Caco-2 (cell line): ENCODE results near the gene DIAPH1. TPM values are rescaled to one million over a fixed set of nuclear protein-coding genes. Genes with fewer than 3 reads are reported as not detected.

Source experiments
- BruUV-seq: library from RNA; stranded (reverse); fragments of 400-500 nt; replicated peaks from 2 replicates; lab custom pipeline; 2021; lab: Mats Ljungman, UMichigan
- CTCF ChIA-PET: fragments of 300-600 bp; sonication (Branson Sonifier 250); formaldehyde crosslinking; loops from one replicate; lab custom pipeline; 2022; ENCODE audit warnings: antibody characterized with exemption; lab: Charles Lee
- POLR2A ChIA-PET: fragments of 300-600 bp; sonication (Branson Sonifier 250); formaldehyde crosslinking; loops from one replicate; lab custom pipeline; 2022; ENCODE audit warnings: antibody characterized with exemption; lab: Charles Lee
- DNase-seq, 2 experiments: peaks; one replicate each; pipeline versions ENCODE4 v3.0.0 to v3.0.0-alpha.2; 2020 to 2022
- H3K27me3 ChIP-seq: replicated peaks from 2 replicates; pipeline ENCODE4 v1.6.0; 2011; ENCODE audit warnings: low read length; ENCODE audit not compliant: control insufficient read depth, insufficient read depth
- H3K36me3 ChIP-seq: 2 replicates; pipeline ENCODE4 v1.5.1; 2011; ENCODE audit warnings: low read length; ENCODE audit not compliant: control insufficient read depth, insufficient read depth
- H3K4me1 ChIP-seq: fragments of 250-450 bp; sonication (Bioruptor Pico); 2 replicates; pipeline ENCODE4 v1.5.1; 2020; ENCODE audit warnings: mild to moderate bottlenecking
- H3K4me3 ChIP-seq: 2 replicates; pipeline ENCODE4 v1.5.1; 2011; ENCODE audit warnings: low read depth, mild to moderate bottlenecking, control low read depth, low read length
- H3K9me3 ChIP-seq: fragments of 250-450 bp; sonication (Bioruptor Pico); 2 replicates; pipeline ENCODE4 v1.5.1; 2020; ENCODE audit warnings: mild to moderate bottlenecking, moderate library complexity
- H3K27ac Mint-ChIP-seq: one replicate; pipeline ENCODE4 v1.8.0; 2022; ENCODE audit warnings: mixed read lengths; ENCODE audit not compliant: unreplicated experiment
- H3K27me3 Mint-ChIP-seq: one replicate; pipeline ENCODE4 v1.8.0; 2022; ENCODE audit warnings: mixed read lengths; ENCODE audit not compliant: insufficient read depth, unreplicated experiment
- H3K36me3 Mint-ChIP-seq: one replicate; pipeline ENCODE4 v1.8.0; 2022; ENCODE audit warnings: mild to moderate bottlenecking, mixed read lengths; ENCODE audit not compliant: insufficient read depth, unreplicated experiment
- H3K4me1 Mint-ChIP-seq: one replicate; pipeline ENCODE4 v1.8.0; 2022; ENCODE audit warnings: low read depth, mixed read lengths; ENCODE audit not compliant: unreplicated experiment
- H3K4me3 Mint-ChIP-seq: one replicate; pipeline ENCODE4 v1.8.0; 2022; ENCODE audit warnings: mild to moderate bottlenecking, moderate library complexity, mixed read lengths; ENCODE audit not compliant: unreplicated experiment
- H3K9me3 Mint-ChIP-seq: one replicate; pipeline ENCODE4 v1.8.0; 2022; ENCODE audit warnings: mixed read lengths; ENCODE audit not compliant: unreplicated experiment
- intact Hi-C: fragments of 100-400 bp; cut with micrococcal nuclease; formaldehyde crosslinking; loops from one replicate; pipeline ENCODE4 v1.10.0; 2022; ENCODE audit not compliant: unreplicated experiment
- total RNA-seq: library from RNA; stranded (reverse); gene quantifications from 2 replicates; pipeline ENCODE4 v1.2.3, GENCODE V29; 2022
- TF ChIP-seq, protein P1 (sequence below), 2 experiments: fragments of 200-600 bp in 1 of 2; IDR thresholded peaks; 1 replicate in 1 of 2; 2 replicates in 1 of 2; pipeline versions ENCODE4 v1.5.1 to v1.8.0; 2011 to 2022; ENCODE audit warnings: antibody characterized with exemption in 1 of 2, control low read depth in 1 of 2, inconsistent platforms in 1 of 2, low read depth in 1 of 2, low read length in 1 of 2, mild to moderate bottlenecking in 1 of 2, moderate library complexity in 1 of 2; ENCODE audit not compliant: insufficient read depth in 1 of 2, severe bottlenecking in 1 of 2, unreplicated experiment in 1 of 2

Gene DIAPH1
- total RNA-seq, 1 experiment from 2014 or later: 161 TPM

GRCh38 chr5:141476132-141476911, 142.5 kb downstream of the DIAPH1 start:
- H3K27ac Mint-ChIP-seq: no peak overlapping the region
- CTCF ChIA-PET: no interaction called here
- H3K27me3 Mint-ChIP-seq: no peaks in the 10 kb centered on the region
- Histone ChIP-seq H3K4me3 (no peak overlapping the region), H3K9me3 (no peaks in the 10 kb centered on the region), H3K4me1 (no peaks in the 10 kb centered on the region), H3K27me3 (no peaks in the 10 kb centered on the region), H3K36me3 (no peaks in the 10 kb centered on the region)
- H3K4me1 Mint-ChIP-seq: no peaks in the 10 kb centered on the region
- TF ChIP-seq, protein P1, sequence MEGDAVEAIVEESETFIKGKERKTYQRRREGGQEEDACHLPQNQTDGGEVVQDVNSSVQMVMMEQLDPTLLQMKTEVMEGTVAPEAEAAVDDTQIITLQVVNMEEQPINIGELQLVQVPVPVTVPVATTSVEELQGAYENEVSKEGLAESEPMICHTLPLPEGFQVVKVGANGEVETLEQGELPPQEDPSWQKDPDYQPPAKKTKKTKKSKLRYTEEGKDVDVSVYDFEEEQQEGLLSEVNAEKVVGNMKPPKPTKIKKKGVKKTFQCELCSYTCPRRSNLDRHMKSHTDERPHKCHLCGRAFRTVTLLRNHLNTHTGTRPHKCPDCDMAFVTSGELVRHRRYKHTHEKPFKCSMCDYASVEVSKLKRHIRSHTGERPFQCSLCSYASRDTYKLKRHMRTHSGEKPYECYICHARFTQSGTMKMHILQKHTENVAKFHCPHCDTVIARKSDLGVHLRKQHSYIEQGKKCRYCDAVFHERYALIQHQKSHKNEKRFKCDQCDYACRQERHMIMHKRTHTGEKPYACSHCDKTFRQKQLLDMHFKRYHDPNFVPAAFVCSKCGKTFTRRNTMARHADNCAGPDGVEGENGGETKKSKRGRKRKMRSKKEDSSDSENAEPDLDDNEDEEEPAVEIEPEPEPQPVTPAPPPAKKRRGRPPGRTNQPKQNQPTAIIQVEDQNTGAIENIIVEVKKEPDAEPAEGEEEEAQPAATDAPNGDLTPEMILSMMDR (IDR thresholded peaks at IDR 0.05; ENCODE audit: insufficient read depth in 1 of 2, low read depth in 1 of 2, low read length in 1 of 2, severe bottlenecking in 1 of 2, unreplicated experiment in 1 of 2): no peak
- H3K9me3 Mint-ChIP-seq: no peaks in the 10 kb centered on the region
- H3K36me3 Mint-ChIP-seq: no peaks in the 10 kb centered on the region
- no peak for DNase-seq
- intact Hi-C loops: no loop called here
- BruUV-seq: no TSS peak
- H3K4me3 Mint-ChIP-seq: no peak overlapping the region
- POLR2A ChIA-PET: no interaction called here

- intact Hi-C loops: no loop called here
- ChIA-PET CTCF (no interaction called here), POLR2A (no interaction called here)
- TF ChIP-seq, protein P1 (IDR thresholded peaks at IDR 0.05; ENCODE audit: insufficient read depth in 1 of 2, low read depth in 1 of 2, low read length in 1 of 2, severe bottlenecking in 1 of 2, unreplicated experiment in 1 of 2): no peak
- no peaks in the 10 kb centered on the region for H3K4me1 Mint-ChIP-seq
- Histone ChIP-seq H3K9me3 (no peaks in the 10 kb centered on the region), H3K4me3 (no peak within 1 kb of the TSS), H3K27me3 (no peaks in the 10 kb centered on the region), H3K36me3 (no peaks in the 10 kb centered on the region), H3K4me1 (no peaks in the 10 kb centered on the region)
- no peak for DNase-seq
- H3K27ac Mint-ChIP-seq: no peak within 1 kb of the TSS
- H3K27me3 Mint-ChIP-seq: no peaks in the 10 kb centered on the region
- H3K9me3 Mint-ChIP-seq: no peaks in the 10 kb centered on the region
- no peak within 1 kb of the TSS for H3K4me3 Mint-ChIP-seq
- H3K36me3 Mint-ChIP-seq: no peaks in the 10 kb centered on the region
- no TSS peak for BruUV-seq
These were observed 143.1 kb downstream of the DIAPH1 start, which contains the start of gene PCDHGC3 for GRCh38 chr5:141475625-141476131. PCDHGC3 (plus strand) TSS chr5:141475966; CDS start chr5:141476117, 151 bp downstream.

GRCh38 chr5:141465351-141465750, 153.4 kb downstream of the DIAPH1 start:
- H3K36me3 Mint-ChIP-seq: no peaks in the 10 kb centered on the region
- TF ChIP-seq, protein P1 (IDR thresholded peaks at IDR 0.05; ENCODE audit: insufficient read depth in 1 of 2, low read depth in 1 of 2, low read length in 1 of 2, severe bottlenecking in 1 of 2, unreplicated experiment in 1 of 2): no peak
- H3K27ac Mint-ChIP-seq: no peak overlapping the region
- intact Hi-C loops: no loop called here
- H3K4me3 Mint-ChIP-seq: no peak overlapping the region
- no peaks in the 10 kb centered on the region for H3K4me1 Mint-ChIP-seq
- H3K27me3 Mint-ChIP-seq: no peaks in the 10 kb centered on the region
- H3K9me3 ChIP-seq: peaks cover 4% of the 10 kb centered on the region
- POLR2A ChIA-PET: interaction anchor here (0.7 kb wide), 1 partner anchor 1220 kb away, joined by 3 read pairs; no protein-coding TSS in a partner anchor
- BruUV-seq: no TSS peak
- no peak for DNase-seq
- H3K4me3 ChIP-seq: no peak overlapping the region
- H3K36me3 ChIP-seq: no peaks in the 10 kb centered on the region
- H3K4me1 ChIP-seq: no peaks in the 10 kb centered on the region
- no peaks in the 10 kb centered on the region for H3K27me3 ChIP-seq
- CTCF ChIA-PET: no interaction called here
- H3K9me3 Mint-ChIP-seq: no peaks in the 10 kb centered on the region

Other genes starting within 250 kb of the DIAPH1 start
- gene PCDHGB3, start 248.8 kb downstream of the DIAPH1 start, total RNA-seq: 0.54 and 0.60 TPM in 2 replicates
- gene PCDHGA6, start 245.1 kb downstream of the DIAPH1 start, total RNA-seq: 0.49 and 0.79 TPM in 2 replicates
- 0.09 and 0.43 TPM in 2 replicates for gene PCDHGA7, start 236.3 kb downstream of the DIAPH1 start, total RNA-seq
- gene PCDHGB4, start 231.3 kb downstream of the DIAPH1 start, total RNA-seq: 0.12 and 0.14 TPM in 2 replicates
- 0.14 and 0.18 TPM in 2 replicates for gene PCDHGA8, start 226.4 kb downstream of the DIAPH1 start, total RNA-seq
- gene PCDHGB5, start 221.1 kb downstream of the DIAPH1 start, total RNA-seq: 13.2 and 13.4 TPM in 2 replicates
- 2.8 and 4.4 TPM in 2 replicates for gene PCDHGA9, start 216.2 kb downstream of the DIAPH1 start, total RNA-seq
- 2.5 and 2.8 TPM in 2 replicates for gene PCDHGB6, start 211.0 kb downstream of the DIAPH1 start, total RNA-seq
- 2.9 and 3.6 TPM in 2 replicates for gene PCDHGA10, start 206.0 kb downstream of the DIAPH1 start, total RNA-seq
- 2.3 and 2.4 TPM in 2 replicates for gene PCDHGB7, start 201.3 kb downstream of the DIAPH1 start, total RNA-seq
- gene PCDHGA11, start 197.9 kb downstream of the DIAPH1 start, total RNA-seq: 1.2 and 1.9 TPM in 2 replicates
- gene PCDHGA12, start 188.5 kb downstream of the DIAPH1 start, total RNA-seq: 0.52 and 1.0 TPM in 2 replicates
- 1.3 and 2.9 TPM in 2 replicates for gene PCDHGC3, start 143.0 kb downstream of the DIAPH1 start, total RNA-seq
- gene PCDHGC4, start 134.0 kb downstream of the DIAPH1 start, total RNA-seq: 0.28 and 0.39 TPM in 2 replicates
- 0.21 and 0.25 TPM in 2 replicates for gene PCDHGC5, start 129.9 kb downstream of the DIAPH1 start, total RNA-seq
- gene HDAC3, start 17.8 kb upstream of the DIAPH1 start, total RNA-seq: 73.0 and 74.5 TPM in 2 replicates
- gene RELL2, start 18.0 kb upstream of the DIAPH1 start, total RNA-seq: 8.7 and 13.6 TPM in 2 replicates
- gene FCHSD1, start 32.4 kb upstream of the DIAPH1 start, total RNA-seq: 25.0 and 26.8 TPM in 2 replicates
- gene ARAP3, start 63.2 kb upstream of the DIAPH1 start, total RNA-seq: 6.3 and 7.5 TPM in 2 replicates